Measurements from ENCODE around the gene PYDC1. TPM values are rescaled to one million over a fixed set of nuclear protein-coding genes. Genes with fewer than 3 reads are reported as not detected.

The PYDC1 gene
- polyA plus RNA-seq, 3 donors = not detected

- intact Hi-C loops (cut with micrococcal nuclease) = loop anchor here in 1 of 2 donors (5.0 kb wide), 1 partner anchor 174 kb away; the partner anchor contains the start of gene ITGAX
Measured at GRCh38 chr16:31183432-31184428, 33.2 kb downstream of the PYDC1 start.

More at GRCh38 chr16:31183432-31184428, 33.2 kb downstream of the PYDC1 start:
- Histone ChIP-seq H3K4me2 (replicated peaks; ENCODE audit: extremely low read depth, low read length, poor library complexity, severe bottlenecking) (no peak overlapping the region), H3K4me1 (ENCODE audit: control insufficient read depth in 1 of 2, insufficient read depth in 2 of 2, low read length in 2 of 2) (peaks cover 55 to 59% of the 10 kb centered on the region in 2 donors), H3K79me2 (ENCODE audit: insufficient read depth, low read length) (peaks cover 87% of the 10 kb centered on the region), H3K9me3 (replicated peaks in 1 of 2; ENCODE audit: control insufficient read depth in 1 of 2, insufficient read depth in 1 of 2, low read length in 2 of 2) (no peaks in the 10 kb centered on the region), H2AFZ (ENCODE audit: insufficient read depth, low read depth, low read length, poor library complexity, severe bottlenecking) (no peak overlapping the region), H3K36me3 (replicated peaks in 1 of 2; ENCODE audit: control insufficient read depth in 1 of 2, insufficient read depth in 2 of 2, low read length in 2 of 2) (peaks cover 57 to 67% of the 10 kb centered on the region in 2 donors), H3K27me3 (ENCODE audit: control insufficient read depth in 2 of 2, insufficient read depth in 2 of 2, low read length in 2 of 2) (no peaks in the 10 kb centered on the region), H3K9ac (ENCODE audit: insufficient read depth, low read length, poor library complexity, severe bottlenecking) (no peak overlapping the region), H4K20me1 (ENCODE audit: insufficient read depth, low read length) (peaks cover 87% of the 10 kb centered on the region), H3K27ac (ENCODE audit: low read depth in 1 of 2, low read length in 2 of 2) (peak overlapping the region in 1 of 2 donors; percentile 7), H3K4me3 (replicated peaks in 1 of 3; ENCODE audit: low read depth in 2 of 3, low read length in 3 of 3) (no peak overlapping the region)
- no peak for TF ChIP-seq CTCF (IDR thresholded peaks at IDR 0.05)
- peaks cover 0 to 2% (median 0%) of the 10 kb centered on the region in 3 donors for H3K27me3 Mint-ChIP-seq (ENCODE audit: low read depth in 3 of 3)
- no peaks in the 10 kb centered on the region for H3K9me3 Mint-ChIP-seq
- H3K4me3 Mint-ChIP-seq = no peak overlapping the region
- peaks cover 62% of the 10 kb centered on the region for H3K4me1 Mint-ChIP-seq
- 94% methylated on average over 9 of the region's 10 CpGs for WGBS (ENCODE audit: insufficient coverage)
- peak overlapping the region; percentile 22 to 67 (median 30) for H3K27ac Mint-ChIP-seq
- H3K36me3 Mint-ChIP-seq = peaks cover 65 to 68% of the 10 kb centered on the region in 2 donors
- DNase-seq = no peak
